ENCODE measurements around the gene SLC49A3.
"Not testable (repeated sequence)": the region's sequence is repeated elsewhere in the genome, so short reads cannot be mapped to it uniquely, and the experiment has no call there.

The SLC49A3 gene

DNA sequence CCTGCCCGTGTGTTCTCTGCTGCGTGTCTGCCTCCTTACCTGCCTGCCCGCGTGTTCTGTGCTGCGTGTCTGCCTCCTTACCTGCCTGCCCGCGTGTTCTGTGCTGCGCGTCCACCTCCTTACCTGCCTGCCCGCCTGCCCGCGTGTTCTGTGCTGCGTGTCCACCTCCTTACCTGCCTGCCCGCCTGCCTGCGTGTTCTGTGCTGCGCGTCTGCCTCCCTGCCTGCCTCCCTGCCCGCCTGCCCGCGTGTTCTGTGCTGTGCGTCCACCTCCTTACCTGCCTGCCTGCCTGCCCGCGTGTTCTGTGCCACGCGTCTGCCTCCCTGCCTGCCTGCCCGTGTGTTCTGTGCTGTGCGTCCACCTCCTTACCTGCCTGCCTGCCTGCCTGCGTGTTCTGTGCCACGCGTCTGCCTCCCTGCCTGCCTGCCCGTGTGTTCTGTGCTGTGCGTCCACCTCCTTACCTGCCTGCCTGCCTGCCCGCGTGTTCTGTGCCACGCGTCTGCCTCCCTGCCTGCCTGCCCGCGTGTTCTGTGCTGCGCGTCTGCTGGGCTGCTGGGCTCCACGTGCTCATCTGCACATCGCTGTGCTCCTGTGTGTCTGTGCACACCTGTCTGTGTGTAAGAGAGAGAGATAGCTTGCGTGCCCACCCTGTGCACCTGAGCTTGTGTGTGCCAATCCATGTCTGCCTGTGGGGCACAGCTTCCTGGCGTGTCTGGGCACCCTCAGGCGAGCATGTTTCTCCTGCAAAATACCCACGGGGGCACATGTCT, 53.7 kb downstream of the SLC49A3 start:
- not testable (repeated sequence) for DNase-seq

GRCh38 chr4:634599-634985, 54.4 kb downstream of the SLC49A3 start:
- DNase-seq = no peak

DNA sequence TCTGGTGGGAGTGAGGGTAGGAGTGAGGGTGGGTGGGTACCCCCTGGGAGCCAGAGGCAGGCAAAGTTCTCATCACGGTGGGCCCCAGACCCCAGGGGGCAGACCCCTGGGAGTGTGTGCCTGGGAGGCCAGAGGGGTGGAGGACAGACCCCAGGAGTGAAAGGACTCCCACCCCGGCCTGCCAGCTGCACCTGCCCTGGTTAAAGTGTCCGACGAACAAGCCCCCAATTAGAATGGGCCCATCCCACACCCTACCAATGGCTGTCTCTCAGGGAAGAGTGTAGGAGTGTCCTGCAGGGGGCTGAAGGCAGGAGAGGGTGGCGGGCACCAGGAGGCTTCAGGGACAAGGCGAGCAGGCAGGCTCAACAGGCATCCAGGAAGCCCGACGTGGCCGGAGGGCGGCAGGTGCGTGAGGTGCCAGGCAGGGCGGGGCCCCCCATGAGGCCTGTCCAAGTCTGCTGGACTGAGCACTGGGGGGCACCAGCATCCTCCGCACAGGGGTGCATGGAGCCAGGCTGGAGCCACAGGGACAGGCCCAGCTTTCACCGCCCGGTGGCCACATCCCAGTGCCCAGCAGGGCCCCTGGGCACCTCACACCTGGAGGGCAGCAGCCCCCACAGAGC, 54.9 kb downstream of the SLC49A3 start:
- no peak for DNase-seq

DNA sequence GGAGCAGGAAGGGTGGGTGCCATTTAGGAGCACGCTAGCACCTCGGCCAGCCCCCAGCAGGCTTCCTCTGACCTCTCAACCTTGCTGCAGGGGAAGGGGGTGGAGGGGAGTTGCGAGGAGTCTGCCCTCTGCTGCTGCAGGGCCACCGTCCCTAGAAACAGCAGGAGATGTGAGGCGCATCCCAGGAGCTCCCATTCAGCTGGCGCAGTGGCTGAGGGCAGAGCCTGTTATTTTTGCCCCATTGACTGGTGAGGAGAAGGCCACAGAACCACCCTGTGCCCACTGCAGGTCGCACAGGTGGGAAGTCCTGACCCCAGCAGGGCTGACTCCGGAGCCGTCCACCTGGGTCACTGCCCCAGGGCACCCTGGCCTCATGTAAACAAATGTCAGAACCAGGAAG, 55.5 kb downstream of the SLC49A3 start:
- DNase-seq = no peak

- DNase-seq = no peak
Observed at GRCh38 chr4:632926-633325, 56.0 kb downstream of the SLC49A3 start.

DNA sequence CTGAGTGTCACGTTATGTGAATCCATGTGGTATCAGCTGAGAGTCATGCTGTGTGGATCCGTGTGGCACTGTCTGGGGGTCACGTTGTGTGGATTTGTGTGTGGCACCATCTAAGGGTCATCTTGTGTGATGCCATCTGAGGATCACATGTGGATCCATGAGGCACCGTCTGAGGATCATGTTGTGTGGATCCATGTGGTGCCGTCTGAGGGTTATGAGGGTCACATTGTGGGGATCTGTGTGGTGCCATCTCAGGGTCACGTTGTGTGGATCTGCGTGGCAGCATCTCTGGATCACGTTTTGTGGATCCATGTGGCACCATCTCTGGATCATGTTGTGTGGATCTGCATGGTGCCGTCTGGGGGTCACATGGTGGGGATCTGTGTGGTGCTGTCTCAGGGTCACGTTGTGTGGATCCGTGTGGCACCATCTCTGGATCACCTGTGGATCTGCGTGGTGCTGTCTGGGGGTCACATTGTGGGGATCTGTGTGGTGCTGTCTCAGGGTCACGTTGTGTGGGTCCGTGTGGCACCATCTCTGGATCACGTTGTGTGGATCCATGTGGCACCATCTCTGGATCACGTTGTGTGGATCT, 56.7 kb downstream of the SLC49A3 start:
- no peak for DNase-seq
